ENCODE measurements around the gene HORMAD1. TPM values are rescaled to one million over a fixed set of nuclear protein-coding genes. Genes with fewer than 3 reads are reported as not detected.

The HORMAD1 gene
- total RNA-seq, 1 donor from 2014 or later: not detected

GRCh38 chr1:150708595-150708994 lies 12.1 kb downstream of the HORMAD1 start:
- Histone ChIP-seq H4K20me1 (ENCODE audit: insufficient read depth, low read length) (no peaks in the 10 kb centered on the region), H2AFZ (ENCODE audit: low read depth, low read length) (no peak overlapping the region), H3K27ac (ENCODE audit: low read depth, low read length) (no peak overlapping the region), H3K27me3 (ENCODE audit: insufficient read depth, low read length) (no peaks in the 10 kb centered on the region), H3K9me3 (ENCODE audit: insufficient read depth, low read depth, low read length) (no peaks in the 10 kb centered on the region), H3K4me2 (ENCODE audit: low read length) (no peak overlapping the region), H3K9ac (ENCODE audit: low read length) (no peak overlapping the region), H3K36me3 (ENCODE audit: insufficient read depth, low read length) (no peaks in the 10 kb centered on the region), H3K4me3 (ENCODE audit: insufficient read depth, low read depth, low read length) (no peak overlapping the region), H3K4me1 (ENCODE audit: insufficient read depth, low read length) (no peaks in the 10 kb centered on the region), H3K79me2 (ENCODE audit: insufficient read depth, low read length) (no peaks in the 10 kb centered on the region)
- DNase-seq (ENCODE audit: low read depth): no peak
- no peak for FAIRE-seq
- Mint-ChIP-seq H3K4me3 (ENCODE audit: unreplicated experiment) (no peak overlapping the region), H3K4me1 (ENCODE audit: low read depth, unreplicated experiment) (no peaks in the 10 kb centered on the region), H3K36me3 (ENCODE audit: low read depth, unreplicated experiment) (no peaks in the 10 kb centered on the region), H3K27me3 (ENCODE audit: low read depth, unreplicated experiment) (no peaks in the 10 kb centered on the region), H3K9me3 (ENCODE audit: unreplicated experiment) (no peaks in the 10 kb centered on the region), H3K27ac (ENCODE audit: unreplicated experiment) (no peak overlapping the region)
- TF ChIP-seq EZH2 (IDR thresholded peaks at IDR 0.05; ENCODE audit: insufficient read depth, low read length) (no peak), CTCF (IDR thresholded peaks at IDR 0.05; ENCODE audit: insufficient read depth, low read depth, low read length) (no peak)

- H3K36me3 Mint-ChIP-seq (ENCODE audit: low read depth, unreplicated experiment): no peaks in the 10 kb centered on the region
- H3K4me2 ChIP-seq (ENCODE audit: low read length): no peak overlapping the region
- no peaks in the 10 kb centered on the region for H3K36me3 ChIP-seq (ENCODE audit: insufficient read depth, low read length)
- no peak overlapping the region for H3K27ac ChIP-seq (ENCODE audit: low read depth, low read length)
- H3K4me1 ChIP-seq (ENCODE audit: insufficient read depth, low read length): no peaks in the 10 kb centered on the region
- no peaks in the 10 kb centered on the region for H3K4me1 Mint-ChIP-seq (ENCODE audit: low read depth, unreplicated experiment)
- H3K4me3 Mint-ChIP-seq (ENCODE audit: unreplicated experiment): no peak overlapping the region
- H3K27me3 Mint-ChIP-seq (ENCODE audit: low read depth, unreplicated experiment): no peaks in the 10 kb centered on the region
- no peaks in the 10 kb centered on the region for H3K9me3 Mint-ChIP-seq (ENCODE audit: unreplicated experiment)
- TF ChIP-seq EZH2 (IDR thresholded peaks at IDR 0.05; ENCODE audit: insufficient read depth, low read length) (no peak), CTCF (IDR thresholded peaks at IDR 0.05; ENCODE audit: insufficient read depth, low read depth, low read length) (no peak)
- no peak overlapping the region for H2AFZ ChIP-seq (ENCODE audit: low read depth, low read length)
- no peaks in the 10 kb centered on the region for H4K20me1 ChIP-seq (ENCODE audit: insufficient read depth, low read length)
- no peaks in the 10 kb centered on the region for H3K9me3 ChIP-seq (ENCODE audit: insufficient read depth, low read depth, low read length)
- no peak for FAIRE-seq
- no peak for DNase-seq (ENCODE audit: low read depth)
- no peaks in the 10 kb centered on the region for H3K79me2 ChIP-seq (ENCODE audit: insufficient read depth, low read length)
- no peak overlapping the region for H3K27ac Mint-ChIP-seq (ENCODE audit: unreplicated experiment)
- H3K4me3 ChIP-seq (ENCODE audit: insufficient read depth, low read depth, low read length): no peak overlapping the region
- H3K9ac ChIP-seq (ENCODE audit: low read length): no peak overlapping the region
- H3K27me3 ChIP-seq (ENCODE audit: insufficient read depth, low read length): peaks cover 2% of the 10 kb centered on the region
Observed at GRCh38 chr1:150706091-150706490, 14.6 kb downstream of the HORMAD1 start.

GRCh38 chr1:150703427-150703826 lies 17.3 kb downstream of the HORMAD1 start:
- no peaks in the 10 kb centered on the region for H3K9me3 ChIP-seq (ENCODE audit: insufficient read depth, low read depth, low read length)
- H3K9ac ChIP-seq (ENCODE audit: low read length): no peak overlapping the region
- no peaks in the 10 kb centered on the region for H3K4me1 ChIP-seq (ENCODE audit: insufficient read depth, low read length)
- no peak for TF ChIP-seq EZH2 (IDR thresholded peaks at IDR 0.05; ENCODE audit: insufficient read depth, low read length)
- TF ChIP-seq CTCF (IDR thresholded peaks at IDR 0.05; ENCODE audit: insufficient read depth, low read depth, low read length): no peak
- H3K4me2 ChIP-seq (ENCODE audit: low read length): no peak overlapping the region
- H2AFZ ChIP-seq (ENCODE audit: low read depth, low read length): no peak overlapping the region
- Mint-ChIP-seq H3K4me1 (ENCODE audit: low read depth, unreplicated experiment) (no peaks in the 10 kb centered on the region), H3K27ac (ENCODE audit: unreplicated experiment) (no peak overlapping the region), H3K9me3 (ENCODE audit: unreplicated experiment) (no peaks in the 10 kb centered on the region), H3K27me3 (ENCODE audit: low read depth, unreplicated experiment) (no peaks in the 10 kb centered on the region), H3K36me3 (ENCODE audit: low read depth, unreplicated experiment) (no peaks in the 10 kb centered on the region), H3K4me3 (ENCODE audit: unreplicated experiment) (no peak overlapping the region)
- FAIRE-seq (no peak), DNase-seq (ENCODE audit: low read depth) (no peak)
- no peaks in the 10 kb centered on the region for H4K20me1 ChIP-seq (ENCODE audit: insufficient read depth, low read length)
- no peaks in the 10 kb centered on the region for H3K79me2 ChIP-seq (ENCODE audit: insufficient read depth, low read length)
- H3K27me3 ChIP-seq (ENCODE audit: insufficient read depth, low read length): peaks cover 2% of the 10 kb centered on the region
- H3K27ac ChIP-seq (ENCODE audit: low read depth, low read length): no peak overlapping the region
- H3K4me3 ChIP-seq (ENCODE audit: insufficient read depth, low read depth, low read length): no peak overlapping the region
- no peaks in the 10 kb centered on the region for H3K36me3 ChIP-seq (ENCODE audit: insufficient read depth, low read length)
